Measurements from ENCODE around the gene RBBP8.

RBBP8 gene

GRCh38 chr18:23032030-23032582, 99.0 kb downstream of the RBBP8 start:
- no peaks in the 10 kb centered on the region for H3K27me3 ChIP-seq (ENCODE audit: insufficient read depth, insufficient read length)
- DNase-seq (ENCODE audit: low read depth, low spot score): no peak
- TF ChIP-seq SUZ12 (IDR thresholded peaks at IDR 0.05; ENCODE audit: extremely low read depth, insufficient read depth, insufficient read length): no peak
- TF ChIP-seq YY1 (IDR thresholded peaks at IDR 0.05; ENCODE audit: insufficient read depth, insufficient read length): no peak
- TF ChIP-seq ZNF274 (IDR thresholded peaks at IDR 0.05; ENCODE audit: low read depth, low read length): no peak

DNA sequence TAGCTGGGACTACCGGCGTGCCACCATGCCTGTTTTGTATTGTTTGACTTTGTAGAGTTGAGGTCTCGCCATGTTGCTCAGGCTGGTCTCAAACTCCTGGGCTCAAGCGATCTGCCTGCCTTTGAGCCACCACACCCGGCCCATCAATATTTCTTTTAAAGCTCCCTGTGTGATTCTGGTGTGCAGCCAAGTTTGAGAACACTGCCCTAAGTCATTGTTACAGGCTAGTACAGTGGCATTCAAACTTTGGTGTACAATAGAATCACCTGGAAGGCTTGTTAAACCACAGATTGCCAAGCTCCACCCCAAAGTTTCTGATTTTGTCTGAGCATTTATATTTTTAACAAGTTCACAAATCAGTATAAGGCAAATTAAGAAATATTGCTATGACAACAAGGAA, 99.9 kb downstream of the RBBP8 start:
- TF ChIP-seq ZNF274 (IDR thresholded peaks at IDR 0.05; ENCODE audit: low read depth, low read length) (no peak), SUZ12 (IDR thresholded peaks at IDR 0.05; ENCODE audit: extremely low read depth, insufficient read depth, insufficient read length) (no peak), YY1 (IDR thresholded peaks at IDR 0.05; ENCODE audit: insufficient read depth, insufficient read length) (no peak)
- Histone ChIP-seq H3K36me3 (ENCODE audit: insufficient read depth, insufficient read length, low read length) (peaks cover 2% of the 10 kb centered on the region), H3K4me1 (ENCODE audit: insufficient read depth, insufficient read length) (peaks cover 3% of the 10 kb centered on the region), H3K9me3 (ENCODE audit: insufficient read depth, low read length) (no peaks in the 10 kb centered on the region), H3K4me3 (ENCODE audit: insufficient read length, low read depth) (no peak overlapping the region), H3K27me3 (ENCODE audit: insufficient read depth, insufficient read length) (no peaks in the 10 kb centered on the region), H3K9ac (ENCODE audit: insufficient read length, low read depth) (no peak overlapping the region)
- no peak for DNase-seq (ENCODE audit: low read depth, low spot score)

More at GRCh38 chr18:23032030-23032582, 99.0 kb downstream of the RBBP8 start:
- Histone ChIP-seq H3K4me3 (ENCODE audit: insufficient read length, low read depth) (no peak overlapping the region), H3K4me1 (ENCODE audit: insufficient read depth, insufficient read length) (no peaks in the 10 kb centered on the region), H3K9ac (ENCODE audit: insufficient read length, low read depth) (no peak overlapping the region), H3K36me3 (ENCODE audit: insufficient read depth, insufficient read length, low read length) (peaks cover 11% of the 10 kb centered on the region), H3K9me3 (ENCODE audit: insufficient read depth, low read length) (no peaks in the 10 kb centered on the region)

GRCh38 chr18:23036660-23037201, 103.6 kb downstream of the RBBP8 start:
- Histone ChIP-seq H3K9me3 (ENCODE audit: insufficient read depth, low read length) (peaks cover under 1% of the 10 kb centered on the region; the same call in 1 of the 2 replicates), H3K4me1 (ENCODE audit: insufficient read depth, insufficient read length) (peaks cover 3% of the 10 kb centered on the region), H3K36me3 (ENCODE audit: insufficient read depth, insufficient read length, low read length) (no peaks in the 10 kb centered on the region), H3K4me3 (ENCODE audit: insufficient read length, low read depth) (no peak overlapping the region), H3K9ac (ENCODE audit: insufficient read length, low read depth) (no peak overlapping the region), H3K27me3 (ENCODE audit: insufficient read depth, insufficient read length) (no peaks in the 10 kb centered on the region)
- no peak for TF ChIP-seq YY1 (IDR thresholded peaks at IDR 0.05; ENCODE audit: insufficient read depth, insufficient read length)
- DNase-seq (ENCODE audit: low read depth, low spot score): no peak

- H3K27me3 ChIP-seq (ENCODE audit: insufficient read depth, insufficient read length): no peaks in the 10 kb centered on the region
- peaks cover 10% of the 10 kb centered on the region; the same call in 1 of the 2 replicates for H3K9me3 ChIP-seq (ENCODE audit: insufficient read depth, low read length)
- no peak overlapping the region for H3K9ac ChIP-seq (ENCODE audit: insufficient read length, low read depth)
- peak; percentile 71 for DNase-seq (ENCODE audit: low read depth, low spot score)
- TF ChIP-seq YY1 (IDR thresholded peaks at IDR 0.05; ENCODE audit: insufficient read depth, insufficient read length) (no peak), ZNF274 (IDR thresholded peaks at IDR 0.05; ENCODE audit: low read depth, low read length) (no peak), SUZ12 (IDR thresholded peaks at IDR 0.05; ENCODE audit: extremely low read depth, insufficient read depth, insufficient read length) (no peak)
- peaks cover 3% of the 10 kb centered on the region for H3K4me1 ChIP-seq (ENCODE audit: insufficient read depth, insufficient read length)
- no peak overlapping the region for H3K4me3 ChIP-seq (ENCODE audit: insufficient read length, low read depth)
- H3K36me3 ChIP-seq (ENCODE audit: insufficient read depth, insufficient read length, low read length): no peaks in the 10 kb centered on the region
Observed at GRCh38 chr18:23037646-23038045, 104.5 kb downstream of the RBBP8 start.

- DNase-seq (ENCODE audit: low read depth, low spot score): no peak
- no peak for TF ChIP-seq YY1 (IDR thresholded peaks at IDR 0.05; ENCODE audit: insufficient read depth, insufficient read length)
- TF ChIP-seq SUZ12 (IDR thresholded peaks at IDR 0.05; ENCODE audit: extremely low read depth, insufficient read depth, insufficient read length): no peak
- no peak for TF ChIP-seq ZNF274 (IDR thresholded peaks at IDR 0.05; ENCODE audit: low read depth, low read length)
- H3K9ac ChIP-seq (ENCODE audit: insufficient read length, low read depth): no peak overlapping the region
- peaks cover 10% of the 10 kb centered on the region; the same call in 1 of the 2 replicates for H3K9me3 ChIP-seq (ENCODE audit: insufficient read depth, low read length)
- H3K4me1 ChIP-seq (ENCODE audit: insufficient read depth, insufficient read length): peaks cover 3% of the 10 kb centered on the region
- H3K36me3 ChIP-seq (ENCODE audit: insufficient read depth, insufficient read length, low read length): no peaks in the 10 kb centered on the region
- H3K27me3 ChIP-seq (ENCODE audit: insufficient read depth, insufficient read length): no peaks in the 10 kb centered on the region
- H3K4me3 ChIP-seq (ENCODE audit: insufficient read length, low read depth): no peak overlapping the region
Observed at GRCh38 chr18:23038712-23039111, 105.6 kb downstream of the RBBP8 start.

GRCh38 chr18:23042133-23042532, 109.0 kb downstream of the RBBP8 start:
- H3K36me3 ChIP-seq (ENCODE audit: insufficient read depth, insufficient read length, low read length): no peaks in the 10 kb centered on the region
- no peak for DNase-seq (ENCODE audit: low read depth, low spot score)
- peaks cover 3% of the 10 kb centered on the region for H3K4me1 ChIP-seq (ENCODE audit: insufficient read depth, insufficient read length)
- no peak for TF ChIP-seq SUZ12 (IDR thresholded peaks at IDR 0.05; ENCODE audit: extremely low read depth, insufficient read depth, insufficient read length)
- TF ChIP-seq YY1 (IDR thresholded peaks at IDR 0.05; ENCODE audit: insufficient read depth, insufficient read length): no peak
- TF ChIP-seq ZNF274 (IDR thresholded peaks at IDR 0.05; ENCODE audit: low read depth, low read length): no peak
- H3K9me3 ChIP-seq (ENCODE audit: insufficient read depth, low read length): peaks cover 10% of the 10 kb centered on the region; the same call in 1 of the 2 replicates
- H3K27me3 ChIP-seq (ENCODE audit: insufficient read depth, insufficient read length): no peaks in the 10 kb centered on the region
- no peak overlapping the region for H3K9ac ChIP-seq (ENCODE audit: insufficient read length, low read depth)
- no peak overlapping the region for H3K4me3 ChIP-seq (ENCODE audit: insufficient read length, low read depth)

- H3K27me3 ChIP-seq (ENCODE audit: insufficient read depth, insufficient read length): no peaks in the 10 kb centered on the region
- no peak overlapping the region for H3K4me3 ChIP-seq (ENCODE audit: insufficient read length, low read depth)
- H3K9ac ChIP-seq (ENCODE audit: insufficient read length, low read depth): no peak overlapping the region
- no peaks in the 10 kb centered on the region for H3K4me1 ChIP-seq (ENCODE audit: insufficient read depth, insufficient read length)
- peaks cover 10% of the 10 kb centered on the region; the same call in 1 of the 2 replicates for H3K9me3 ChIP-seq (ENCODE audit: insufficient read depth, low read length)
- DNase-seq (ENCODE audit: low read depth, low spot score): no peak
- H3K36me3 ChIP-seq (ENCODE audit: insufficient read depth, insufficient read length, low read length): no peaks in the 10 kb centered on the region
- TF ChIP-seq SUZ12 (IDR thresholded peaks at IDR 0.05; ENCODE audit: extremely low read depth, insufficient read depth, insufficient read length): no peak
- TF ChIP-seq YY1 (IDR thresholded peaks at IDR 0.05; ENCODE audit: insufficient read depth, insufficient read length): no peak
- no peak for TF ChIP-seq ZNF274 (IDR thresholded peaks at IDR 0.05; ENCODE audit: low read depth, low read length)
Observed at GRCh38 chr18:23043803-23044376, 110.8 kb downstream of the RBBP8 start.

All from NT2/D1 (cell line).